GM19043 (cell line): ENCODE results near the gene CARMIL1.
A peak's percentile ranks its signal among the peaks of the same experiment; 100 is the strongest.
"Not testable (repeated sequence)": the region's sequence is repeated elsewhere in the genome, so short reads cannot be mapped to it uniquely, and the experiment has no call there.

Experiments used
- ATAC-seq: cut with Tn5 transposase; IDR thresholded peaks from one replicate; pipeline ENCODE4 v1.9.1; 2021; ENCODE audit warnings: low read depth; ENCODE audit not compliant: unreplicated experiment

CARMIL1 gene

GRCh38 chr6:25360621-25361020, 81.4 kb downstream of the CARMIL1 start:
- no peak for ATAC-seq

- no peak for ATAC-seq
Observed at GRCh38 chr6:25363427-25363826, 84.3 kb downstream of the CARMIL1 start.

GRCh38 chr6:25365154-25365553, 86.0 kb downstream of the CARMIL1 start:
- no peak for ATAC-seq

- ATAC-seq: peak; percentile 46
Observed at GRCh38 chr6:25366903-25367545, 87.8 kb downstream of the CARMIL1 start.

GRCh38 chr6:25369036-25369432, 89.9 kb downstream of the CARMIL1 start:
- no peak for ATAC-seq

- no peak for ATAC-seq
Observed at GRCh38 chr6:25369433-25370177, 90.4 kb downstream of the CARMIL1 start.

GRCh38 chr6:25370178-25371036, 91.2 kb downstream of the CARMIL1 start:
- ATAC-seq: no peak

- no peak for ATAC-seq
Observed at GRCh38 chr6:25371037-25371347, 91.8 kb downstream of the CARMIL1 start.

- ATAC-seq: no peak
Observed at GRCh38 chr6:25375125-25375524, 96.0 kb downstream of the CARMIL1 start.

- ATAC-seq: no peak
Observed at GRCh38 chr6:25377664-25378063, 98.5 kb downstream of the CARMIL1 start.

GRCh38 chr6:25381077-25381476, 101.9 kb downstream of the CARMIL1 start:
- no peak for ATAC-seq

GRCh38 chr6:25382476-25382875, 103.3 kb downstream of the CARMIL1 start:
- ATAC-seq: not testable (repeated sequence)

GRCh38 chr6:25384234-25384633, 105.1 kb downstream of the CARMIL1 start:
- no peak for ATAC-seq

GRCh38 chr6:25384967-25385366, 105.8 kb downstream of the CARMIL1 start:
- ATAC-seq: no peak

GRCh38 chr6:25387483-25387882, 108.3 kb downstream of the CARMIL1 start:
- ATAC-seq: peak; percentile 61

- peak; percentile 32 for ATAC-seq
Observed at GRCh38 chr6:25387911-25388310, 108.7 kb downstream of the CARMIL1 start.

- ATAC-seq: no peak
Observed at GRCh38 chr6:25388776-25389175, 109.6 kb downstream of the CARMIL1 start.

- ATAC-seq: no peak
Observed at GRCh38 chr6:25389471-25389870, 110.3 kb downstream of the CARMIL1 start.

- ATAC-seq: no peak
Observed at GRCh38 chr6:25392372-25392771, 113.2 kb downstream of the CARMIL1 start.

GRCh38 chr6:25395731-25396130, 116.6 kb downstream of the CARMIL1 start:
- ATAC-seq: no peak

GRCh38 chr6:25397406-25397805, 118.2 kb downstream of the CARMIL1 start:
- no peak for ATAC-seq
